ENCODE data around the gene EEFSEC. TPM values are rescaled to one million over a fixed set of nuclear protein-coding genes. Genes with fewer than 3 reads are reported as not detected.

EEFSEC gene
- total RNA-seq, 1 donor: 5.1 TPM

DNA sequence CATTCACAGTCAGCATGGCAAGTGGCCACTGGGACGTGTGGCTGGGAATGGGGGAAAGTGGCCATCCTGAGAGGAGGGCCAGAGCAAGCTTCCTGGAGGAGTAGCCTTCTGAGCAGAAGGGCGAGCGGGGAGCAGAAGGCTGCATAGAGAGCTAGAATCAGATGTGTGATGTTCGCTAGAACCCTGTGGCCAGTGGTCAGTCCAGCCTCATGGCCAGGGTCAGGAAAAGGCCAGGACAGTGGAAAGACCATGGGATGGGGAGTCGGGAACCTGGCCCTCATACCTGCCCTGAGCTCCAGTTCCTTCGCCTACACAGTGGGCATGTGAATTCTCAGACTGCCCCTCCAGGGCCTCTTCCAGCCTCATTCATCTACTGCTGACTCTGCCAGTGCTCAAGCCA is 211.0 kb downstream of the EEFSEC start:
- peaks cover 7% of the 10 kb centered on the region for H4K20me1 ChIP-seq (ENCODE audit: insufficient read depth, low read length)
- H3K79me2 ChIP-seq (ENCODE audit: insufficient read depth, low read length): no peaks in the 10 kb centered on the region
- H3K4me3 ChIP-seq (ENCODE audit: insufficient read depth, low read length): no peak overlapping the region
- DNase-seq (ENCODE audit: insufficient read length, low spot score, missing footprints): no peak
- H3K36me3 ChIP-seq (ENCODE audit: insufficient read depth, low read length): no peaks in the 10 kb centered on the region
- H3K4me1 ChIP-seq (ENCODE audit: insufficient read depth, low read length): peaks cover 13% of the 10 kb centered on the region
- no peaks in the 10 kb centered on the region for H3K9me3 ChIP-seq (ENCODE audit: low read depth, low read length)
- H3K27me3 ChIP-seq (ENCODE audit: insufficient read depth, low read length): no peaks in the 10 kb centered on the region
- H3K4me2 ChIP-seq (ENCODE audit: insufficient read depth, low read length): no peak overlapping the region
- no peak overlapping the region for H2AFZ ChIP-seq (ENCODE audit: low read length)
- no peak overlapping the region for H3K27ac ChIP-seq (ENCODE audit: low read depth, low read length)
- TF ChIP-seq CTCF (IDR thresholded peaks at IDR 0.05; ENCODE audit: extremely low read depth, low read depth, low read length): no peak

DNA sequence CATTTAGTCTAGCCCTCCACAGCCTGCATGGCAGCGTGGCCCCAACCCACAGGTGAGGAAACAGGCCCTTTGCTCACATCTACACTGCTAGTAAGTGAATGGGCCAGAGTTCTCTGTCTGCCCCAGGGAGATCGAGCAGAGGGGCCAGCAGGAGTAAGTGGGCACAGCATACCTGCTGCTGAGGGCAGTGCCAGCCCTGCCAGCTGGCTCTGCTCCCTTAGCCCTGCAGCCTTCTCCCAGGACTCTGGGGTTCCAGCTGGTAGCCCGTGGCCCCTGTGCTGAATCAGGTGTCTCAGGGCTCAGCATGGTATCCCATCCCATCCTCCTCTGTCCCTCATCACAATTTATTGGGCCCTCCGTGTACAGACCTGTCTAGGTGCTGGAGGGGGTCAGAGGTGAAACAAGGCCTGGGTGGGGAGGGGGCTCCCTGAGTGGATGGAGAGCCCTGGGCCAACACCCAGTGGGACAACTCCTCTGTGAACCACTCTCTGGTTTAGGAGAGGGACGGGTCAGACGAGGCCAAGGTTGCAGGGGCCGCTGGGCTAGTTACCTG is 211.6 kb downstream of the EEFSEC start:
- H3K27me3 ChIP-seq (ENCODE audit: insufficient read depth, low read length): no peaks in the 10 kb centered on the region
- TF ChIP-seq CTCF (IDR thresholded peaks at IDR 0.05; ENCODE audit: extremely low read depth, low read depth, low read length): no peak
- no peak overlapping the region for H2AFZ ChIP-seq (ENCODE audit: low read length)

DNA sequence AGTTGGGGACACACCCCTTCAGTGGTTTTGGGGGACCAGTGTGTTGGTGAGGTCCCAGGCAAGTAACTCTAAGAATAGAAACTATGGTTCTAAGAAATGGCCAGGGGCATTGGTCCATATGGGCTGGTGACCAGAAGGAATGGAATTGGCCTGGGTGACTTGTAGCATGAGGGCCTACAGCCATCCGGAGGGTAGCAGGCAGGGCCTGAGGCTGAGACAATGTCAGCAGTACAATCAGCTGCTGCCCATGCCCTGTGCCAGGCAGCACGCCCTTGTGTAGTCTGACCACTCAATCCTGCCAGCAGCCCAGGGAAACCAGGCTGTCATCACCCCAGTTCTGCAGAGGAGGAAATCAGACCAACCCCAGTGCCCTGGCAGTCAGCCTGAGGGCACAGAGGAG is 212.9 kb downstream of the EEFSEC start:
- peak; percentile 72 for DNase-seq (ENCODE audit: insufficient read length, low spot score, missing footprints)
- no peak overlapping the region for H3K4me2 ChIP-seq (ENCODE audit: insufficient read depth, low read length)
- H3K79me2 ChIP-seq (ENCODE audit: insufficient read depth, low read length): no peaks in the 10 kb centered on the region
- H3K4me3 ChIP-seq (ENCODE audit: insufficient read depth, low read length): no peak overlapping the region
- no peaks in the 10 kb centered on the region for H3K9me3 ChIP-seq (ENCODE audit: low read depth, low read length)
- H2AFZ ChIP-seq (ENCODE audit: low read length): no peak overlapping the region
- TF ChIP-seq CTCF (IDR thresholded peaks at IDR 0.05; ENCODE audit: extremely low read depth, low read depth, low read length): no peak
- peaks cover under 1% of the 10 kb centered on the region for H3K4me1 ChIP-seq (ENCODE audit: insufficient read depth, low read length)
- H3K36me3 ChIP-seq (ENCODE audit: insufficient read depth, low read length): no peaks in the 10 kb centered on the region
- no peak overlapping the region for H3K27ac ChIP-seq (ENCODE audit: low read depth, low read length)
- no peaks in the 10 kb centered on the region for H3K27me3 ChIP-seq (ENCODE audit: insufficient read depth, low read length)
- H4K20me1 ChIP-seq (ENCODE audit: insufficient read depth, low read length): peaks cover 8% of the 10 kb centered on the region

More for the DNA sequence above, 211.6 kb downstream of the EEFSEC start:
- Histone ChIP-seq H3K9me3 (ENCODE audit: low read depth, low read length) (no peaks in the 10 kb centered on the region), H3K36me3 (ENCODE audit: insufficient read depth, low read length) (no peaks in the 10 kb centered on the region), H4K20me1 (ENCODE audit: insufficient read depth, low read length) (peaks cover 7% of the 10 kb centered on the region), H3K4me2 (ENCODE audit: insufficient read depth, low read length) (no peak overlapping the region), H3K4me1 (ENCODE audit: insufficient read depth, low read length) (peaks cover 13% of the 10 kb centered on the region), H3K4me3 (ENCODE audit: insufficient read depth, low read length) (no peak overlapping the region), H3K27ac (ENCODE audit: low read depth, low read length) (no peak overlapping the region), H3K79me2 (ENCODE audit: insufficient read depth, low read length) (no peaks in the 10 kb centered on the region)
- no peak for DNase-seq (ENCODE audit: insufficient read length, low spot score, missing footprints)

DNA sequence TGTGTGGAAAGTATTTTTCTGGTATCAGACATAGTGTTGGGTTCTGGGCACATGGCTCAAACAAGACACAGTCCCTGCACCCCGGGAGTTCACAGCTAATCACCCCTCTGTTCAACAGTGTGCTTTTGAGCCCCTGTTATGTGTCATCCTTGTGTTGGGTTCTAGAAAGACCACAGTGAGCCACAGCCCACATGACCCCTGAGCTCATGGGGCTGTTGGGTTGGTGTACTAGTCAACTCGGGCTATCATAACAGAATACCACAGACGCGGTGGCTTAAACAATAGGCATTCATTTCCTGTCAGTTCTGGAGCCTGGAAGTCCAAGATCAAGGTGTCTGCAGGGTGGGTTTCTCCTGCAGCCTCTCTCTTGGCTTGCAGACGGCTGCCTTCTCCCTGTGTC is 213.4 kb downstream of the EEFSEC start:
- no peak for TF ChIP-seq CTCF (IDR thresholded peaks at IDR 0.05; ENCODE audit: extremely low read depth, low read depth, low read length)

More for the DNA sequence above, 213.4 kb downstream of the EEFSEC start:
- Histone ChIP-seq H2AFZ (ENCODE audit: low read length) (no peak overlapping the region), H3K27me3 (ENCODE audit: insufficient read depth, low read length) (no peaks in the 10 kb centered on the region), H3K4me3 (ENCODE audit: insufficient read depth, low read length) (no peak overlapping the region), H3K9me3 (ENCODE audit: low read depth, low read length) (no peaks in the 10 kb centered on the region), H3K4me1 (ENCODE audit: insufficient read depth, low read length) (no peaks in the 10 kb centered on the region), H3K79me2 (ENCODE audit: insufficient read depth, low read length) (no peaks in the 10 kb centered on the region), H3K4me2 (ENCODE audit: insufficient read depth, low read length) (no peak overlapping the region), H3K36me3 (ENCODE audit: insufficient read depth, low read length) (no peaks in the 10 kb centered on the region), H4K20me1 (ENCODE audit: insufficient read depth, low read length) (peaks cover 10% of the 10 kb centered on the region), H3K27ac (ENCODE audit: low read depth, low read length) (no peak overlapping the region)
- peak; percentile 53 for DNase-seq (ENCODE audit: insufficient read length, low spot score, missing footprints)
